Measurements from ENCODE around the gene ITGAE. TPM values are rescaled to one million over a fixed set of nuclear protein-coding genes. Genes with fewer than 3 reads are reported as not detected.

The ITGAE gene
- total RNA-seq, 2 donors from 2014 or later = 21.8 to 34.3 TPM

DNA sequence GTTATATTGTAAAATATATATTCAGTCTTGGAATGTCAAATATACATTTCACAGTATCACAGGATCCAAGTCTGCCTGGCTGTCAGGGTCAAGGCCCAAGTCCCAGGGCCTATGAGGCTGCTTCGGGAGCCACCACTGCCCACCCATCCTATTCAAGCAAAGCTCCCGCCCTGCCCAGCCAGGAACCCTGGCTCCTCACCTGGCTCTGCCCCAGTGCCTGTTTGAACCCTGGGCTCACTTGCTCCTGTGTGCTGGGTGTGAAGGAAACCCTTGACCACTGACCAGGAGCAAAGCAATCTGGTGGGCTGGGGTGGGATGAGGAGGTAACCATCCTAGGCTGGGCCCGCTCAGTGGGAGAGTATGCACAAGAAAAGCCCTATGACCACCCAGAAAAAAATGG lies 27.0 kb downstream of the ITGAE start:
- DNase-seq = no peak
- no peaks in the 10 kb centered on the region for H3K9me3 ChIP-seq (ENCODE audit: control insufficient read depth, low read length)
- H3K27me3 Mint-ChIP-seq (ENCODE audit: insufficient read depth) = no peaks in the 10 kb centered on the region
- H3K4me3 ChIP-seq (ENCODE audit: low read length) = no peak overlapping the region
- H3K27ac Mint-ChIP-seq = no peak overlapping the region
- TF ChIP-seq, protein P1, sequence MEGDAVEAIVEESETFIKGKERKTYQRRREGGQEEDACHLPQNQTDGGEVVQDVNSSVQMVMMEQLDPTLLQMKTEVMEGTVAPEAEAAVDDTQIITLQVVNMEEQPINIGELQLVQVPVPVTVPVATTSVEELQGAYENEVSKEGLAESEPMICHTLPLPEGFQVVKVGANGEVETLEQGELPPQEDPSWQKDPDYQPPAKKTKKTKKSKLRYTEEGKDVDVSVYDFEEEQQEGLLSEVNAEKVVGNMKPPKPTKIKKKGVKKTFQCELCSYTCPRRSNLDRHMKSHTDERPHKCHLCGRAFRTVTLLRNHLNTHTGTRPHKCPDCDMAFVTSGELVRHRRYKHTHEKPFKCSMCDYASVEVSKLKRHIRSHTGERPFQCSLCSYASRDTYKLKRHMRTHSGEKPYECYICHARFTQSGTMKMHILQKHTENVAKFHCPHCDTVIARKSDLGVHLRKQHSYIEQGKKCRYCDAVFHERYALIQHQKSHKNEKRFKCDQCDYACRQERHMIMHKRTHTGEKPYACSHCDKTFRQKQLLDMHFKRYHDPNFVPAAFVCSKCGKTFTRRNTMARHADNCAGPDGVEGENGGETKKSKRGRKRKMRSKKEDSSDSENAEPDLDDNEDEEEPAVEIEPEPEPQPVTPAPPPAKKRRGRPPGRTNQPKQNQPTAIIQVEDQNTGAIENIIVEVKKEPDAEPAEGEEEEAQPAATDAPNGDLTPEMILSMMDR (conservative IDR thresholded peaks at IDR 0.05) = no peak
- no peak overlapping the region for H3K9ac ChIP-seq (ENCODE audit: extremely low read depth, low read length, poor library complexity, severe bottlenecking)
- no peaks in the 10 kb centered on the region for H3K36me3 Mint-ChIP-seq (ENCODE audit: low read depth)
- H3K4me1 ChIP-seq (ENCODE audit: control insufficient read depth, insufficient read depth, low read length) = no peaks in the 10 kb centered on the region
- H3K4me3 Mint-ChIP-seq = no peak overlapping the region
- WGBS, 2 experiments (ENCODE audit: insufficient coverage in 1 of 2, insufficient read length in 1 of 2) = 93 to 100% methylated on average over 1 to 3 of the region's 3 CpGs
- no peaks in the 10 kb centered on the region for H3K27me3 ChIP-seq (ENCODE audit: control insufficient read depth, insufficient read depth, low read length, poor library complexity, severe bottlenecking)
- H3K36me3 ChIP-seq (ENCODE audit: control insufficient read depth, insufficient read depth, low read length) = no peaks in the 10 kb centered on the region
- H3K27ac ChIP-seq (ENCODE audit: low read depth, low read length) = no peak overlapping the region
- H3K9me3 Mint-ChIP-seq = no peaks in the 10 kb centered on the region
- peaks cover 2% of the 10 kb centered on the region for H3K4me1 Mint-ChIP-seq

DNA sequence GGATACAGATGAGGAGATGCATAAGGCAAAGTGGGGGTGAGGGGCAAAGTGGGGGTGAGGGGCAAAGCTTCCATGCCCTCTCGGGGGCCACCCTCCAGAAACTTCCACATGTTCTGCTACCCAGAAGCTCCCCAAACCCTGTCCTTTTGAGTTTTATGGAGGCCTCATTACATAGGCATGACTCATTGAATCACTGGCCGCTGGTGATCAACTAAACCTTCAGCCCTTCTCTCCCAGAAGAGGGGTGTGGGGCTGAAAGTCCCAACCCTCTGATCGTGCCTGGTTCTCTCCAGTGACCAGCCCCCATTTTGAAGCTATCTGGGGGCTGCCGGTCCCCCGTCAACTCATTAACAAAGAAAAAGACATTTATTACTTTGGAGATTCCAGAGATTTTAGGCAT lies 27.5 kb downstream of the ITGAE start:
- no peaks in the 10 kb centered on the region for H3K9me3 ChIP-seq (ENCODE audit: control insufficient read depth, low read length)
- TF ChIP-seq, protein P1 (conservative IDR thresholded peaks at IDR 0.05) = no peak
- Mint-ChIP-seq H3K9me3 (peaks cover 1% of the 10 kb centered on the region), H3K27me3 (ENCODE audit: insufficient read depth) (no peaks in the 10 kb centered on the region), H3K36me3 (ENCODE audit: low read depth) (no peaks in the 10 kb centered on the region), H3K27ac (no peak overlapping the region), H3K4me3 (no peak overlapping the region), H3K4me1 (peaks cover 3% of the 10 kb centered on the region)
- no peak overlapping the region for H3K27ac ChIP-seq (ENCODE audit: low read depth, low read length)
- H3K27me3 ChIP-seq (ENCODE audit: control insufficient read depth, insufficient read depth, low read length, poor library complexity, severe bottlenecking) = no peaks in the 10 kb centered on the region
- H3K4me3 ChIP-seq (ENCODE audit: low read length) = no peak overlapping the region
- H3K9ac ChIP-seq (ENCODE audit: extremely low read depth, low read length, poor library complexity, severe bottlenecking) = no peak overlapping the region
- DNase-seq = no peak
- H3K4me1 ChIP-seq (ENCODE audit: control insufficient read depth, insufficient read depth, low read length) = no peaks in the 10 kb centered on the region
- H3K36me3 ChIP-seq (ENCODE audit: control insufficient read depth, insufficient read depth, low read length) = no peaks in the 10 kb centered on the region
- 74 to 81% methylated on average over 5 of the region's 5 CpGs for WGBS, 2 experiments (ENCODE audit: insufficient coverage in 1 of 2, insufficient read length in 1 of 2)

DNA sequence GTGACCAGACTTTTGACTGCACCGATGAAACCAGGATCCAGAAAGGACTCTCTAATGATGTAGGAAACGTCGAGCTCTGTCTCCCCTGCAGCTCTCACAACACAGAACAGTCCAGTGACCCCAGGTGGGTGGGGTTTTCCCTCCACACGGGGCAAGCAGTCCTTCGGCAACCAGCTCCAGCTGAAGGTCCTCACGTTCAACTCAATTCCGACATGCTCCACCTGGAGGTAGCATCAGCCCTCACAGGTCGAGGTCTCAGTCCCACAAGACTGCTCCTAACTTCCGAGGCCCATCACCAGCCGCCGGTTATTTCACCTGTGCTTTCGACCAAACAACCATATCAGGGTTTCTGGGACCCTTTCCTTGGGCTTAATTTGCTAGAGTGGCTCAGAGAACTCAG lies 28.2 kb downstream of the ITGAE start:
- no peaks in the 10 kb centered on the region for H3K4me1 ChIP-seq (ENCODE audit: control insufficient read depth, insufficient read depth, low read length)
- peak; percentile 87 for DNase-seq
- no peaks in the 10 kb centered on the region for H3K27me3 Mint-ChIP-seq (ENCODE audit: insufficient read depth)
- no peaks in the 10 kb centered on the region for H3K36me3 ChIP-seq (ENCODE audit: control insufficient read depth, insufficient read depth, low read length)
- no peak overlapping the region for H3K9ac ChIP-seq (ENCODE audit: extremely low read depth, low read length, poor library complexity, severe bottlenecking)
- WGBS, 2 experiments (ENCODE audit: insufficient coverage in 1 of 2, insufficient read length in 1 of 2) = 77 to 84% methylated on average over 12 of the region's 12 CpGs
- H3K9me3 ChIP-seq (ENCODE audit: control insufficient read depth, low read length) = no peaks in the 10 kb centered on the region
- peaks cover 3% of the 10 kb centered on the region for H3K4me1 Mint-ChIP-seq
- H3K36me3 Mint-ChIP-seq (ENCODE audit: low read depth) = no peaks in the 10 kb centered on the region
- no peak overlapping the region for H3K4me3 ChIP-seq (ENCODE audit: low read length)
- H3K27me3 ChIP-seq (ENCODE audit: control insufficient read depth, insufficient read depth, low read length, poor library complexity, severe bottlenecking) = no peaks in the 10 kb centered on the region
- H3K27ac Mint-ChIP-seq = no peak overlapping the region
- no peak overlapping the region for H3K27ac ChIP-seq (ENCODE audit: low read depth, low read length)
- H3K9me3 Mint-ChIP-seq = peaks cover 4% of the 10 kb centered on the region
- TF ChIP-seq, protein P1 (conservative IDR thresholded peaks at IDR 0.05) = peak; percentile 66
- no peak overlapping the region for H3K4me3 Mint-ChIP-seq
